Choroid plexus epithelial cell (primary cell): Measurements from ENCODE around the gene TMF1.

ENCODE experiments used
- DNase-seq: peaks from one replicate; pipeline ENCODE4 v3.0.0-alpha.2; 2010; ENCODE audit warnings: low read depth
- H3K4me3 ChIP-seq: 2 replicates; pipeline ENCODE4 v1.5.1; 2011; ENCODE audit warnings: low read depth, mild to moderate bottlenecking, control low read depth, low read length, moderate library complexity
- CTCF ChIP-seq: conservative IDR thresholded peaks from 2 replicates; pipeline ENCODE4 v1.5.1; 2011; ENCODE audit warnings: low read depth, mild to moderate bottlenecking, control low read depth, inconsistent platforms, low read length, moderate library complexity

TMF1 gene

GRCh38 chr3:69012800-69013252 is 39.3 kb downstream of the TMF1 start:
- H3K4me3 ChIP-seq = peak overlapping the region; percentile 79
- no peak for TF ChIP-seq CTCF
- peak; percentile 71 for DNase-seq

GRCh38 chr3:69012100-69012799 is 39.9 kb downstream of the TMF1 start:
- peak overlapping the region; percentile 79 for H3K4me3 ChIP-seq
- DNase-seq = peak; percentile 49
- TF ChIP-seq CTCF = no peak

- DNase-seq = no peak
- no peak overlapping the region for H3K4me3 ChIP-seq
- no peak for TF ChIP-seq CTCF
Measured at GRCh38 chr3:69011096-69011730, 40.9 kb downstream of the TMF1 start.

- H3K4me3 ChIP-seq = no peak overlapping the region
- peak; percentile 84 for DNase-seq
- no peak for TF ChIP-seq CTCF
Measured at GRCh38 chr3:69009559-69010410, 42.3 kb downstream of the TMF1 start.

- H3K4me3 ChIP-seq = no peak overlapping the region
- no peak for DNase-seq
- no peak for TF ChIP-seq CTCF
Measured at GRCh38 chr3:69008980-69009379, 43.2 kb downstream of the TMF1 start.

GRCh38 chr3:69005791-69006482 is 46.2 kb downstream of the TMF1 start:
- no peak for TF ChIP-seq CTCF
- H3K4me3 ChIP-seq = no peak overlapping the region
- no peak for DNase-seq
